ENCODE measurements around the gene SLC22A5.

- TF ChIP-seq EP300 (IDR thresholded peaks at IDR 0.05; ENCODE audit: borderline replicate concordance in 1 of 2, low read depth in 2 of 2, low read length in 2 of 2), result no peak
- no peak for TF ChIP-seq CTCF (IDR thresholded peaks at IDR 0.05; ENCODE audit: control extremely low read depth in 1 of 3, insufficient read depth in 1 of 3, low read depth in 1 of 3, low read length in 3 of 3)
- TF ChIP-seq USF2 (IDR thresholded peaks at IDR 0.05; ENCODE audit: low read length), result no peak
- TF ChIP-seq CREB1 (IDR thresholded peaks at IDR 0.05), result no peak
- TF ChIP-seq YY1 (IDR thresholded peaks at IDR 0.05; ENCODE audit: low read depth, low read length), result no peak
- TF ChIP-seq POLR2A (IDR thresholded peaks at IDR 0.05; ENCODE audit: control extremely low read depth in 1 of 2, low read depth in 2 of 2, low read length in 2 of 2), result no peak
Measured at GRCh38 chr5:132362086-132362485, 7.4 kb upstream of the SLC22A5 start.

Data from H1 (cell line).